ENCODE results near the gene STAB2. TPM values are rescaled to one million over a fixed set of nuclear protein-coding genes. Genes with fewer than 3 reads are reported as not detected.

STAB2 gene
- total RNA-seq, 4 donors from 2014 or later = 0.53 to 0.83 (median 0.69) TPM

GRCh38 chr12:103668520-103668919 is 81.4 kb downstream of the STAB2 start:
- TF ChIP-seq POLR2A (IDR thresholded peaks at IDR 0.05) (no peak), CTCF (IDR thresholded peaks at IDR 0.05) (no peak)
- H3K36me3 ChIP-seq = no peaks in the 10 kb centered on the region

GRCh38 chr12:103671367-103671766 is 84.3 kb downstream of the STAB2 start:
- Histone ChIP-seq H3K4me1 (peaks cover 0 to 21% (median 6%) of the 10 kb centered on the region in 4 donors), H3K36me3 (no peaks in the 10 kb centered on the region), H3K27ac (no peak overlapping the region), H3K9me3 (no peaks in the 10 kb centered on the region), H3K27me3 (no peaks in the 10 kb centered on the region), H3K4me3 (no peak overlapping the region)
- DNase-seq = no peak
- TF ChIP-seq CTCF (IDR thresholded peaks at IDR 0.05) (no peak), POLR2A (IDR thresholded peaks at IDR 0.05) (no peak)

More at GRCh38 chr12:103668520-103668919, 81.4 kb downstream of the STAB2 start:
- H3K27ac ChIP-seq = no peak overlapping the region
- no peak overlapping the region for H3K4me3 ChIP-seq
- no peaks in the 10 kb centered on the region for H3K9me3 ChIP-seq
- no peaks in the 10 kb centered on the region for H3K27me3 ChIP-seq
- no peak for DNase-seq
- H3K4me1 ChIP-seq = peaks cover 0 to 14% (median 5%) of the 10 kb centered on the region in 4 donors

- Histone ChIP-seq H3K36me3 (no peaks in the 10 kb centered on the region), H3K4me1 (peaks cover 0 to 33% (median 6%) of the 10 kb centered on the region in 4 donors), H3K27me3 (no peaks in the 10 kb centered on the region), H3K4me3 (no peak overlapping the region), H3K9me3 (no peaks in the 10 kb centered on the region), H3K27ac (peak overlapping the region in 3 of 4 donors; percentile 68 to 97 (median 90))
- TF ChIP-seq POLR2A (IDR thresholded peaks at IDR 0.05) = no peak
- no peak for TF ChIP-seq CTCF (IDR thresholded peaks at IDR 0.05)
- no peak for DNase-seq
Observed at GRCh38 chr12:103672401-103673119, 85.5 kb downstream of the STAB2 start.

GRCh38 chr12:103673487-103673886 is 86.4 kb downstream of the STAB2 start:
- H3K36me3 ChIP-seq = no peaks in the 10 kb centered on the region
- no peak for TF ChIP-seq POLR2A (IDR thresholded peaks at IDR 0.05)
- no peak for TF ChIP-seq CTCF (IDR thresholded peaks at IDR 0.05)

GRCh38 chr12:103673891-103674375 is 86.9 kb downstream of the STAB2 start:
- Histone ChIP-seq H3K9me3 (no peaks in the 10 kb centered on the region), H3K27me3 (no peaks in the 10 kb centered on the region), H3K4me1 (peaks cover 0 to 41% (median 6%) of the 10 kb centered on the region in 4 donors), H3K36me3 (no peaks in the 10 kb centered on the region), H3K27ac (peak overlapping the region in 3 of 4 donors; percentile 68 to 97 (median 90)), H3K4me3 (no peak overlapping the region)
- TF ChIP-seq CTCF (IDR thresholded peaks at IDR 0.05) = no peak
- peak; percentile 53 to 82 for TF ChIP-seq POLR2A (IDR thresholded peaks at IDR 0.05)
- peak in 2 of 3 donors; percentile 81 to 84 for DNase-seq

More at GRCh38 chr12:103673487-103673886, 86.4 kb downstream of the STAB2 start:
- no peak overlapping the region for H3K4me3 ChIP-seq
- no peaks in the 10 kb centered on the region for H3K9me3 ChIP-seq
- H3K27ac ChIP-seq = peak overlapping the region in 3 of 4 donors; percentile 68 to 97 (median 90)
- no peaks in the 10 kb centered on the region for H3K27me3 ChIP-seq
- peaks cover 0 to 41% (median 6%) of the 10 kb centered on the region in 4 donors for H3K4me1 ChIP-seq
- no peak for DNase-seq
